ENCODE measurements around the gene KIRREL3.

The KIRREL3 gene

DNA sequence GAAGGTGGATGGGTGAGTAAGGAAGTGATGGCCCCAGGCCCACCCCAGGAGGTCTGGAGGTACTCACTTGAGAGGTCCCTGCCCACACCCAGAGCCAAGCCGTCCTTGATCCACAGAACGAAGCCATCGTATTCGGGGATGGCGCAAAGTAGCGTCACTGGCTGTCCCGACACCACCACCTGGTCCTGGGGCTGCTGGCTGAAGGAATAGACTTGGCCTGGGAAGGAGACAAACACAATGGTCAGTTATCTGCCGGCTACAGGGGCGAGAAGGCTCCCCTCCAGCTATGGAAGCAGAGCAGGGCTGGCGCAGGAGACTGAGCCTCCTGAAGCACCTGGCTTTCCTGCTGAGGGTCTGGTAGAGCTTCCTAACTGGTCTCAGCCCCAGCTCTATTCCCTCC, 474.1 kb downstream of the KIRREL3 start:
- Histone ChIP-seq H3K27ac (ENCODE audit: low read depth, low read length) (no peak overlapping the region), H3K9me3 (ENCODE audit: control insufficient read depth, insufficient read depth, low read length) (no peaks in the 10 kb centered on the region), H3K27me3 (ENCODE audit: control insufficient read depth, insufficient read depth, low read length) (no peaks in the 10 kb centered on the region), H3K4me1 (ENCODE audit: control insufficient read depth, insufficient read depth, low read length) (no peaks in the 10 kb centered on the region), H3K36me3 (ENCODE audit: control insufficient read depth, insufficient read depth, low read length) (no peaks in the 10 kb centered on the region), H3K4me3 (ENCODE audit: low read depth, low read length) (no peak overlapping the region), H3K9ac (ENCODE audit: low read depth, low read length) (no peak overlapping the region)

- Histone ChIP-seq H3K4me3 (ENCODE audit: low read depth, low read length) (no peak overlapping the region), H3K27ac (ENCODE audit: low read depth, low read length) (no peak overlapping the region), H3K9ac (ENCODE audit: low read depth, low read length) (no peak overlapping the region), H3K4me1 (ENCODE audit: control insufficient read depth, insufficient read depth, low read length) (no peaks in the 10 kb centered on the region), H3K36me3 (ENCODE audit: control insufficient read depth, insufficient read depth, low read length) (no peaks in the 10 kb centered on the region), H3K9me3 (ENCODE audit: control insufficient read depth, insufficient read depth, low read length) (no peaks in the 10 kb centered on the region), H3K27me3 (ENCODE audit: control insufficient read depth, insufficient read depth, low read length) (no peaks in the 10 kb centered on the region)
These were observed 474.9 kb downstream of the KIRREL3 start for GRCh38 chr11:126525702-126526101.

DNA sequence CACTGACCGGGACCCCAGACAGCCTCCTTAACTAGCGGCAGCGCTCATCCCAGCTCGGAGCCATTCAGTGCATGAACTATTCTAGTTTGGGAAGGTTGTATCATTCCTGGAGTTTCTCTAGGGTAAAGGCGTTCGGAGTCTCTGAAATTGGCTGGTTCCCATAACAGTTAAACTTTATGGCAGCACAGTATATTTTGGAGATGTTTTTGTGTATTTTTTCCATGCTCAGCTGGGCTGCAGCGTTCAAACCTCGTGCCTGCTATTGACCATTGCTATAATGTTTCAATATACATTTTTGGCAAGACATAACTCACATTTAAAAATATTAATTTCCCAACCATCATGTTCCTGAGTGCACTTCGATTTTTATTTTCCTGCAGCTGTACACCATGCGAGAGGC, 475.4 kb downstream of the KIRREL3 start:
- Histone ChIP-seq H3K4me1 (ENCODE audit: control insufficient read depth, insufficient read depth, low read length) (no peaks in the 10 kb centered on the region), H3K27me3 (ENCODE audit: control insufficient read depth, insufficient read depth, low read length) (no peaks in the 10 kb centered on the region), H3K9me3 (ENCODE audit: control insufficient read depth, insufficient read depth, low read length) (no peaks in the 10 kb centered on the region), H3K9ac (ENCODE audit: low read depth, low read length) (no peak overlapping the region), H3K4me3 (ENCODE audit: low read depth, low read length) (no peak overlapping the region), H3K27ac (ENCODE audit: low read depth, low read length) (no peak overlapping the region), H3K36me3 (ENCODE audit: control insufficient read depth, insufficient read depth, low read length) (no peaks in the 10 kb centered on the region)

DNA sequence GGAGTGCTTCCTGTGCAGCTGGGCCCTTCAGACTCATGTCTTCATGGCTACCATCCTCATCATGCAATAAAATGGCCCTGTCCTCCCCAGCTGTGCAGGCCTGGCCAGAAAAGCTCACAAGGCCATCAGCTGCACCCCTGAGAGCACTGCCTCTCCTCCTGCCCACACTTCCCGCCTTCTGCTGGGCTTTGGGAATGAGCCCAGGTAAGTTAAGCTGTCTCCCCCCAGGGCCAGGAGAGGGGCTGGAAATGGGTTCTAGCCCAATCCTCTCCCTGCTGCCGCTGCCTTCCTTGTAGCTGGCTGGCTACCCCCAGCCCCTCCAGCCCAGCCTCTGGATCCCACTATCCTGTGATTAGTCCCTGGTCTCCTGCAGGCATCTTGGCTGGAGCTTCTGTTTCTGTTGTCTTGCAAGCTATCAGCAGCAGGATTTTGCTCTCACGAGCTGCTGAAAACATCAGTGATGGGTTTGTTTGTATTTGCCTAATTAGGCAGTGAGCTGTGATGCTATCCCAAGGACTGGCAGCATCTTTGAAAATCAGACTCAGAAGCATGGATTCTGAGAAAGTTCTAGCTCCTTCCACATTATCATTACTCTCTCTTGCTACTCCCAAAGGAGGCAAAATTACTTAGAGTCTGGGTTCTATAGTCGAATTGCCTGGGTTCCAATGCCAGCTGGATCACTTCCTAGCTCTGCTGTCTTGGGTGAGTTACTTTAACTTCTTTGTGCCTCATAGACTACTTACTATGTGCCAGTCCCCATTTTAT, 476.9 kb downstream of the KIRREL3 start:
- no peak overlapping the region for H3K9ac ChIP-seq (ENCODE audit: low read depth, low read length)
- H3K4me1 ChIP-seq (ENCODE audit: control insufficient read depth, insufficient read depth, low read length), result no peaks in the 10 kb centered on the region
- H3K4me3 ChIP-seq (ENCODE audit: low read depth, low read length), result no peak overlapping the region
- H3K27ac ChIP-seq (ENCODE audit: low read depth, low read length), result no peak overlapping the region
- H3K9me3 ChIP-seq (ENCODE audit: control insufficient read depth, insufficient read depth, low read length), result no peaks in the 10 kb centered on the region
- H3K36me3 ChIP-seq (ENCODE audit: control insufficient read depth, insufficient read depth, low read length), result no peaks in the 10 kb centered on the region
- no peaks in the 10 kb centered on the region for H3K27me3 ChIP-seq (ENCODE audit: control insufficient read depth, insufficient read depth, low read length)

- no peaks in the 10 kb centered on the region for H3K27me3 ChIP-seq (ENCODE audit: control insufficient read depth, insufficient read depth, low read length)
- H3K36me3 ChIP-seq (ENCODE audit: control insufficient read depth, insufficient read depth, low read length), result no peaks in the 10 kb centered on the region
- no peak overlapping the region for H3K4me3 ChIP-seq (ENCODE audit: low read depth, low read length)
- no peak overlapping the region for H3K9ac ChIP-seq (ENCODE audit: low read depth, low read length)
- H3K27ac ChIP-seq (ENCODE audit: low read depth, low read length), result no peak overlapping the region
- H3K9me3 ChIP-seq (ENCODE audit: control insufficient read depth, insufficient read depth, low read length), result no peaks in the 10 kb centered on the region
- H3K4me1 ChIP-seq (ENCODE audit: control insufficient read depth, insufficient read depth, low read length), result no peaks in the 10 kb centered on the region
These were observed 478.0 kb downstream of the KIRREL3 start for GRCh38 chr11:126522606-126523005.

DNA sequence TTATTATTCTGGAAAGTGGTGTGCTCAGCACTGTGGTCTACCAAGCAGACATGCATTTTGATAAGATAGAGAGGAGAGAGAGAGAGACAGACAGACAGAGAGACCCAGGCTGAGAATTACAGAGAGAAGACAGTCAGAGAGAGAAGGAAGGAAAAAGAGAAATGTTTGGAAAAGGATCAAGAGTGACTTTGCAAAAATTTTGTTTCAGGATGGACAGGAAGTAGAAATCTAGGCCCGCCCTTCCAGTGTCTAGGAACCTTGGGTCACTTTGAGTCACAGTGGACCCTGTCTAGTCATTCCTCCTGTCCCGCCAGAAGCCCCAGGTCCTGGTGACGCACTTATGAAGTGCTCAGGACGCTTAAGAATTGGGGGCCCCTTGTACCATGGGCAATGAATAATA, 478.4 kb downstream of the KIRREL3 start:
- H3K36me3 ChIP-seq (ENCODE audit: control insufficient read depth, insufficient read depth, low read length), result no peaks in the 10 kb centered on the region

GRCh38 chr11:126521196-126521595, 479.4 kb downstream of the KIRREL3 start:
- no peak overlapping the region for H3K27ac ChIP-seq (ENCODE audit: low read depth, low read length)
- no peaks in the 10 kb centered on the region for H3K36me3 ChIP-seq (ENCODE audit: control insufficient read depth, insufficient read depth, low read length)
- no peak overlapping the region for H3K4me3 ChIP-seq (ENCODE audit: low read depth, low read length)
- H3K27me3 ChIP-seq (ENCODE audit: control insufficient read depth, insufficient read depth, low read length), result no peaks in the 10 kb centered on the region
- no peaks in the 10 kb centered on the region for H3K9me3 ChIP-seq (ENCODE audit: control insufficient read depth, insufficient read depth, low read length)
- H3K9ac ChIP-seq (ENCODE audit: low read depth, low read length), result no peak overlapping the region
- H3K4me1 ChIP-seq (ENCODE audit: control insufficient read depth, insufficient read depth, low read length), result no peaks in the 10 kb centered on the region

More for the DNA sequence above, 478.4 kb downstream of the KIRREL3 start:
- Histone ChIP-seq H3K4me3 (ENCODE audit: low read depth, low read length) (no peak overlapping the region), H3K27me3 (ENCODE audit: control insufficient read depth, insufficient read depth, low read length) (no peaks in the 10 kb centered on the region), H3K27ac (ENCODE audit: low read depth, low read length) (no peak overlapping the region), H3K4me1 (ENCODE audit: control insufficient read depth, insufficient read depth, low read length) (no peaks in the 10 kb centered on the region), H3K9ac (ENCODE audit: low read depth, low read length) (no peak overlapping the region), H3K9me3 (ENCODE audit: control insufficient read depth, insufficient read depth, low read length) (no peaks in the 10 kb centered on the region)

- Histone ChIP-seq H3K27ac (ENCODE audit: low read depth, low read length) (no peak overlapping the region), H3K27me3 (ENCODE audit: control insufficient read depth, insufficient read depth, low read length) (no peaks in the 10 kb centered on the region), H3K4me3 (ENCODE audit: low read depth, low read length) (no peak overlapping the region), H3K36me3 (ENCODE audit: control insufficient read depth, insufficient read depth, low read length) (no peaks in the 10 kb centered on the region), H3K9ac (ENCODE audit: low read depth, low read length) (no peak overlapping the region), H3K4me1 (ENCODE audit: control insufficient read depth, insufficient read depth, low read length) (no peaks in the 10 kb centered on the region), H3K9me3 (ENCODE audit: control insufficient read depth, insufficient read depth, low read length) (no peaks in the 10 kb centered on the region)
These were observed 480.5 kb downstream of the KIRREL3 start for GRCh38 chr11:126519764-126520734.

- no peak overlapping the region for H3K4me3 ChIP-seq (ENCODE audit: low read depth, low read length)
- no peak overlapping the region for H3K27ac ChIP-seq (ENCODE audit: low read depth, low read length)
- no peaks in the 10 kb centered on the region for H3K9me3 ChIP-seq (ENCODE audit: control insufficient read depth, insufficient read depth, low read length)
- H3K9ac ChIP-seq (ENCODE audit: low read depth, low read length), result no peak overlapping the region
- H3K36me3 ChIP-seq (ENCODE audit: control insufficient read depth, insufficient read depth, low read length), result no peaks in the 10 kb centered on the region
- no peaks in the 10 kb centered on the region for H3K27me3 ChIP-seq (ENCODE audit: control insufficient read depth, insufficient read depth, low read length)
- H3K4me1 ChIP-seq (ENCODE audit: control insufficient read depth, insufficient read depth, low read length), result no peaks in the 10 kb centered on the region
These were observed 481.4 kb downstream of the KIRREL3 start for GRCh38 chr11:126518972-126519690.

DNA sequence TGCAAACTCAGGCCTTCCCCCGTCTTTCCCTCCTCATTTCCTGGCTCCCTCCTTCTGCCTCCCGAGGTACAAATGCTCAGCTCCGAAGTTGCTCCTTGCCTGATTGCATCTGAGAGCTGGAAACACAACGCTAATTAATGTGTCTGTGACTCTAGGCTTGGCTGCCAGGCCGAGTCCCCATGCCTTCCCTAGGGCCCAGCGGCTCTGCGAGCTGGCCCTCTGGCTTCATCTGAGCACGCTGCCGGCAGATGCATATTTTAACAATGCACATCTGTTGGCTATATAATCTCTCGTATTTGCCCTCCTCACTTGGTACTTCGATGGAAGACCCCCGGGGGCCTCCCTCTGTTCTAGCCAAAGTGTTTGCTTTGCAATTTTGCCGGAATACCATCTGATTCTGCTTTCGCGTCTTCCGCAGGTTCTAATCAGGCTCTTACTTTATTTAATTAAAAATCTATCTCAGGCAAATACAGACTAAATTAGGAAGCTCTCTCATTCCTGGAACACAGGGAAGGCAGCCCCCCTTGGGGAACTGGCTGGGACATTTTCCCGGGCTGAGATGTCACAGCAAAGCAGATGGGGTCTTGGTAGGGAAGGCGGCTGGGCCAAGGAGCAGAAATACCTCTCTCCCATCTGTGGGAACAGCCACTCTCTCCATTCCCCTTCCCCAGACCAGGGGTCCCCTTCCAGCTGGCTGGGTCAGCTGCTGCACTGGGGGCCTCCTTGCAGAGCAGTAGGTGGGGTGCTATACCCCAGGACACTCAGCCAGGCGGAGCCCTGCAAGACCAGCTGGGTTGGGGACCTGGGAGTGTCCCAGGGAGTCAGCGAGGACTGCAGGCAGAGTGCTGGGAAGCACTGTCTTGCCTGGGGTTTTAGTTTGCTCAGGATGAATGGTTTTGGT, 482.2 kb downstream of the KIRREL3 start:
- no peaks in the 10 kb centered on the region for H3K36me3 ChIP-seq (ENCODE audit: control insufficient read depth, insufficient read depth, low read length)
- no peak overlapping the region for H3K4me3 ChIP-seq (ENCODE audit: low read depth, low read length)
- no peaks in the 10 kb centered on the region for H3K9me3 ChIP-seq (ENCODE audit: control insufficient read depth, insufficient read depth, low read length)
- no peak overlapping the region for H3K9ac ChIP-seq (ENCODE audit: low read depth, low read length)
- H3K27ac ChIP-seq (ENCODE audit: low read depth, low read length), result no peak overlapping the region
- no peaks in the 10 kb centered on the region for H3K4me1 ChIP-seq (ENCODE audit: control insufficient read depth, insufficient read depth, low read length)
- H3K27me3 ChIP-seq (ENCODE audit: control insufficient read depth, insufficient read depth, low read length), result no peaks in the 10 kb centered on the region

All from HUES48 (cell line).